K562 (cell line): ENCODE results near the gene AAR2. TPM values are rescaled to one million over a fixed set of nuclear protein-coding genes. Genes with fewer than 3 reads are reported as not detected.

ENCODE experiments used
- ATAC-seq: fragments of 200-7000 bp; cut with Tn5 transposase; 3 replicates; pipeline ENCODE4 v1.9.1; 2020; ENCODE audit warnings: moderate library complexity
- BruUV-seq: library from RNA; stranded (reverse); fragments of 400-500 nt; replicated peaks from 2 replicates; lab custom pipeline; 2021; lab: Mats Ljungman, UMichigan
- CTCF ChIA-PET: fragments of 300-600 bp; formaldehyde crosslinking; extraction: SDS; loops from one replicate; lab custom pipeline; 2021; ENCODE audit warnings: low intra/inter-chr PET ratio; lab: Yijun Ruan, JAX
- POLR2A ChIA-PET: fragments of 300-600, 350-650 bp; sonication (Branson Sonifier 250); formaldehyde crosslinking; extraction: SDS; loops from one replicate; lab custom pipeline; 2021; ENCODE audit warnings: antibody characterized with exemption, inconsistent platforms; lab: Yijun Ruan, JAX
- DNase-seq, 4 experiments: peaks; one replicate each; pipeline versions ENCODE4 v3.0.0 to v3.0.0-alpha.2; 2011 to 2018; ENCODE audit warnings: low spot score in 3 of 4, mixed read lengths in 3 of 4; ENCODE audit errors: extremely low read depth in 1 of 4
- FAIRE-seq: peaks from 2 replicates; lab custom pipeline; 2011; peaks lifted over from hg19 to GRCh38; lab: Jason Lieb, UNC
- H2AFZ ChIP-seq: 2 replicates; pipeline ENCODE4 v1.6.0; 2011; ENCODE audit warnings: low read depth, low read length, control low read depth, inconsistent platforms
- H3K27ac ChIP-seq: fragments of 200-600 bp; 3 replicates; pipeline ENCODE4 v1.8.0; 2011; ENCODE audit warnings: low read depth, mild to moderate bottlenecking, control low read depth, inconsistent platforms, low read length, moderate library complexity, mixed read lengths; ENCODE audit errors: extremely low read depth
- H3K27me3 ChIP-seq, 2 experiments: fragments of 300-600 bp in 1 of 2; 2 replicates in 1 of 2; 3 replicates in 1 of 2; pipeline versions ENCODE4 v1.6.0 to v1.8.0; 2011; ENCODE audit warnings: inconsistent platforms in 2 of 2, low read length in 2 of 2, mild to moderate bottlenecking in 1 of 2, mixed read lengths in 1 of 2, moderate library complexity in 1 of 2; ENCODE audit not compliant: control insufficient read depth in 2 of 2, insufficient read depth in 2 of 2
- H3K36me3 ChIP-seq: fragments of 300-600 bp; 3 replicates; pipeline ENCODE4 v1.8.0; 2011; ENCODE audit warnings: mild to moderate bottlenecking, low read length, inconsistent platforms; ENCODE audit not compliant: control insufficient read depth, insufficient read depth
- H3K4me1 ChIP-seq, 2 experiments: fragments of 200-600 bp in 1 of 2; replicated peaks in 1 of 2; 2 replicates in 1 of 2; 3 replicates in 1 of 2; pipeline versions ENCODE4 v1.5.1 to v1.8.0; 2011; ENCODE audit warnings: inconsistent platforms in 2 of 2, low read length in 2 of 2, mild to moderate bottlenecking in 1 of 2, mixed read lengths in 1 of 2, moderate library complexity in 1 of 2; ENCODE audit not compliant: control insufficient read depth in 2 of 2, insufficient read depth in 2 of 2
- H3K4me2 ChIP-seq: 2 replicates; pipeline ENCODE4 v1.6.1; 2011; ENCODE audit warnings: low read length, control low read depth, inconsistent platforms, mixed read lengths; ENCODE audit not compliant: insufficient read depth
- H3K4me3 ChIP-seq: fragments of 200-600 bp; sonication (generic), shearing (Covaris generic); 2 replicates; pipeline ENCODE4 v1.5.1; 2016; ENCODE audit warnings: control low read depth, inconsistent platforms
- H3K79me2 ChIP-seq: fragments of 200-600 bp; 3 replicates; pipeline ENCODE4 v1.8.0; 2011; ENCODE audit warnings: low read length, inconsistent platforms; ENCODE audit not compliant: control insufficient read depth, insufficient read depth
- H3K9ac ChIP-seq, 2 experiments: 2 replicates each; pipeline versions ENCODE4 v1.6.0 to v1.6.1; 2011; ENCODE audit warnings: low read depth in 2 of 2, low read length in 2 of 2, control low read depth in 1 of 2, inconsistent platforms in 1 of 2, mild to moderate bottlenecking in 1 of 2, mixed read lengths in 1 of 2; ENCODE audit not compliant: insufficient read depth in 1 of 2
- H3K9me1 ChIP-seq: one replicate; pipeline ENCODE4 v1.6.0; 2011; ENCODE audit warnings: inconsistent platforms, mild to moderate bottlenecking, low read length, moderate library complexity; ENCODE audit not compliant: control insufficient read depth, insufficient read depth
- H3K9me3 ChIP-seq: replicated peaks from 2 replicates; pipeline ENCODE4 v1.5.1; 2011; ENCODE audit warnings: low read depth, low read length, inconsistent platforms; ENCODE audit not compliant: control insufficient read depth, insufficient read depth
- H4K20me1 ChIP-seq: replicated peaks from 2 replicates; pipeline ENCODE4 v1.6.1; 2011; ENCODE audit warnings: low read length, inconsistent platforms, mixed read lengths; ENCODE audit not compliant: control insufficient read depth, insufficient read depth
- FIP1L1 ChIP-seq: fragments of 200-400 bp; formaldehyde crosslinking; IDR thresholded peaks from 2 replicates; pipeline ENCODE4 v1.6.1; 2018; ENCODE audit warnings: mild to moderate bottlenecking, low read depth, low read length; ENCODE audit not compliant: poor library complexity, severe bottlenecking
- FOXK1 ChIP-seq: sonication (generic); formaldehyde crosslinking; IDR thresholded peaks from 2 replicates; pipeline ENCODE4 v1.8.0; 2022; ENCODE audit warnings: missing genetic modification reagents, mild to moderate bottlenecking, borderline replicate concordance
- HDAC6 ChIP-seq: IDR thresholded peaks from 2 replicates; pipeline ENCODE4 v1.6.1; 2012; ENCODE audit warnings: low read depth, mild to moderate bottlenecking, control low read depth, inconsistent platforms, low read length, moderate library complexity
- MTA2 ChIP-seq: fragments of 450-650 bp; IDR thresholded peaks from 2 replicates; pipeline ENCODE4 v1.6.1; 2016; ENCODE audit warnings: low read depth
- NCOA2 ChIP-seq, 2 experiments: fragments of 450-650 bp; IDR thresholded peaks; 2 replicates each; pipeline ENCODE4 v1.6.1; 2018; ENCODE audit warnings: mild to moderate bottlenecking in 2 of 2, moderate library complexity in 1 of 2; ENCODE audit not compliant: partially characterized antibody in 2 of 2
- PTTG1 ChIP-seq: fragments of 450-650 bp; IDR thresholded peaks from 2 replicates; pipeline ENCODE4 v1.6.1; 2016; ENCODE audit warnings: low read depth, mild to moderate bottlenecking, missing genetic modification characterization, missing compliant biosample characterization
- RFX5 ChIP-seq: IDR thresholded peaks from 2 replicates; pipeline ENCODE4 v1.6.1; 2011; ENCODE audit warnings: low read depth, mild to moderate bottlenecking, improper control_type of control experiment, low read length
- WGBS: fragments of 100-300 bp; shearing (Covaris generic); methylation state at CpG from one replicate; pipeline ENCODE4 v1.1.6; 2016; ENCODE audit warnings: low coverage, mixed read lengths; ENCODE audit not compliant: insufficient coverage; ENCODE audit errors: missing lambda C conversion rate; 5-methylcytosine and 5-hydroxymethylcytosine counted together
- in situ Hi-C: fragments of 300-500 bp; cut with MboI; formaldehyde crosslinking; loops from 4 replicates; pipeline ENCODE4 v1.15.0; 2018; ENCODE audit warnings: inconsistent platforms, mixed read lengths
- intact Hi-C: fragments of 100-400 bp; cut with micrococcal nuclease; formaldehyde crosslinking; loops from 2 replicates; pipeline ENCODE4 v1.14.2; 2022
- polyA plus RNA-seq, 8 experiments: library from polyadenylated mRNA; depleted of rRNA in 4 of 8; stranded (reverse) in 5 of 8; unstranded in 3 of 8; fragments of >200 nt; fragmentation: Nextera tagmentation in 2 of 8; fragmentation: Illumina TruSeq in 1 of 8; extraction: Ambion mirVana in 2 of 8; extraction: Trizol in 1 of 8; gene quantifications; 2 replicates each; pipeline versions ENCODE4 v1.2.1 to v1.2.3, GENCODE V29; 2011 to 2014; ENCODE audit warnings: inconsistent platforms in 1 of 8, missing spikeins in 1 of 8
- total RNA-seq, 7 experiments: library from RNA; depleted of rRNA in 6 of 7; stranded (reverse); fragments of >200 nt in 6 of 7; fragmentation: Illumina TruSeq in 2 of 7; extraction: Trizol in 2 of 7; gene quantifications; 2 replicates each; pipeline versions ENCODE4 v1.2.1 to v1.2.3, GENCODE V29; 2011 to 2021; ENCODE audit warnings: low replicate concordance in 1 of 7
- TF ChIP-seq, protein P1 (sequence below): sonication (generic); formaldehyde crosslinking; IDR thresholded peaks from 2 replicates; pipeline ENCODE4 v1.8.1; 2023; ENCODE audit warnings: mild to moderate bottlenecking, missing genetic modification reagents

AAR2 gene
- total and polyA plus RNA-seq, 9 of the 15 experiments (the other 6 are each of a cell fraction or from before 2014, with no cell fraction given), result 6.5 to 36.2 (median 24.7) TPM

DNA sequence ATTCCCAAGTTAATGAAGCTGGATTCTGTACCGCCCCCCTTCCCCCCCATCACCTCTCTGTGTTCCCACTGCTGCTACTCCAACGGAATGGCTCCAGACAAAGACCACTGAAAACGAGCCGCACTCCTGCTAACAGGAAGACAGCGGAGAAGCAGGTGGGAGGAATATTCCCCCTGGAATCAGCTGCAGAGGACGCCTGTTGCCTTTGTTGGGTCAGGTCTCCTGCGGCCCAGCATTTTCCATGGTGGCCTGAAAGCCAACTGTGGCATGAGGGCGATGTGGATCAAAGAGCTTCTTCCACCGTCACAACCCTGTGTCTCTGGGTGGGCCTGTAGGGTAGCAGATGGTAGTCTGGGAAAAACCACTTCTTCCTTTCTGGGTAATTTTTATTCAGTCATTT lies 16.8 kb downstream of the AAR2 start:
- H4K20me1 ChIP-seq, result no peaks in the 10 kb centered on the region; the same call in 1 of the 2 replicates
- no peaks in the 10 kb centered on the region; the same call in 2 of the 3 replicates for H3K79me2 ChIP-seq
- intact Hi-C loops, result no loop called here
- ChIA-PET POLR2A (interaction anchor here (0.6 to 1.2 kb wide), 3 partner anchors 17 to 266 kb away, joined by 3 read pairs; partner anchors contain the start of gene AAR2), CTCF (no interaction called here)
- no peaks in the 10 kb centered on the region for H3K9me3 ChIP-seq
- H2AFZ ChIP-seq, result no peak overlapping the region
- no peak overlapping the region for H3K4me3 ChIP-seq
- no peaks in the 10 kb centered on the region for H3K4me1 ChIP-seq
- 86% methylated on average over 8 of the region's 9 CpGs for WGBS
- DNase-seq, result no peak
- H3K27ac ChIP-seq, result no peak overlapping the region
- H3K4me2 ChIP-seq, result no peak overlapping the region
- BruUV-seq, result no TSS peak
- peaks cover 70% of the 10 kb centered on the region; the same call in 2 of the 3 replicates for H3K36me3 ChIP-seq
- TF ChIP-seq RFX5, result no peak
- TF ChIP-seq NCOA2 (IDR thresholded peaks at IDR 0.05; ENCODE audit: partially characterized antibody in 2 of 2), result no peak
- TF ChIP-seq FIP1L1, result no peak
- no peak for TF ChIP-seq HDAC6
- TF ChIP-seq FOXK1 (CRISPR knock-in tag), result no peak
- TF ChIP-seq, protein P1, sequence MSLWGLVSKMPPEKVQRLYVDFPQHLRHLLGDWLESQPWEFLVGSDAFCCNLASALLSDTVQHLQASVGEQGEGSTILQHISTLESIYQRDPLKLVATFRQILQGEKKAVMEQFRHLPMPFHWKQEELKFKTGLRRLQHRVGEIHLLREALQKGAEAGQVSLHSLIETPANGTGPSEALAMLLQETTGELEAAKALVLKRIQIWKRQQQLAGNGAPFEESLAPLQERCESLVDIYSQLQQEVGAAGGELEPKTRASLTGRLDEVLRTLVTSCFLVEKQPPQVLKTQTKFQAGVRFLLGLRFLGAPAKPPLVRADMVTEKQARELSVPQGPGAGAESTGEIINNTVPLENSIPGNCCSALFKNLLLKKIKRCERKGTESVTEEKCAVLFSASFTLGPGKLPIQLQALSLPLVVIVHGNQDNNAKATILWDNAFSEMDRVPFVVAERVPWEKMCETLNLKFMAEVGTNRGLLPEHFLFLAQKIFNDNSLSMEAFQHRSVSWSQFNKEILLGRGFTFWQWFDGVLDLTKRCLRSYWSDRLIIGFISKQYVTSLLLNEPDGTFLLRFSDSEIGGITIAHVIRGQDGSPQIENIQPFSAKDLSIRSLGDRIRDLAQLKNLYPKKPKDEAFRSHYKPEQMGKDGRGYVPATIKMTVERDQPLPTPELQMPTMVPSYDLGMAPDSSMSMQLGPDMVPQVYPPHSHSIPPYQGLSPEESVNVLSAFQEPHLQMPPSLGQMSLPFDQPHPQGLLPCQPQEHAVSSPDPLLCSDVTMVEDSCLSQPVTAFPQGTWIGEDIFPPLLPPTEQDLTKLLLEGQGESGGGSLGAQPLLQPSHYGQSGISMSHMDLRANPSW (CRISPR knock-in tag), result no peak
- TF ChIP-seq PTTG1 (tag), result no peak
- TF ChIP-seq MTA2, result no peak
- H3K27me3 ChIP-seq, result no peaks in the 10 kb centered on the region
- FAIRE-seq, result no peak
- no peak for ATAC-seq
- no peaks in the 10 kb centered on the region for H3K9me1 ChIP-seq
- in situ Hi-C loops, result no loop called here
- no peak overlapping the region for H3K9ac ChIP-seq
